ENCODE measurements around the gene DLEC1.

- TF ChIP-seq PATZ1 (CRISPR knock-in tag; IDR thresholded peaks at IDR 0.05; ENCODE audit: borderline replicate concordance): no peak
- no peak for TF ChIP-seq ZFP30 (CRISPR knock-in tag; IDR thresholded peaks at IDR 0.05)
- no peak for TF ChIP-seq BACH2 (CRISPR knock-in tag; IDR thresholded peaks at IDR 0.05; ENCODE audit: borderline replicate concordance)
- no peak for TF ChIP-seq ZFP3 (CRISPR knock-in tag; IDR thresholded peaks at IDR 0.05)
- no peak for TF ChIP-seq PPARA (CRISPR knock-in tag; IDR thresholded peaks at IDR 0.05; ENCODE audit: borderline replicate concordance)
Measured at GRCh38 chr3:38118421-38119247, 79.6 kb downstream of the DLEC1 start.

All from SK-N-SH treated with all-trans-retinoic acid at 6 μM for 48 hours (cell line).